Activated CD4-positive, alpha-beta T cell treated with anti-CD3 and anti-CD28 coated beads, Interleukin-2, amount 50 U/mL, for 16 hours (primary cell): Measurements from ENCODE around the gene TPK1.

ENCODE experiments used
- DNase-seq: peaks from one replicate; pipeline ENCODE4 v3.0.0-alpha.2; 2020

TPK1 gene

GRCh38 chr7:144717720-144718119 is 118.1 kb downstream of the TPK1 start:
- no peak for DNase-seq

GRCh38 chr7:144713850-144714249 is 122.0 kb downstream of the TPK1 start:
- no peak for DNase-seq

- no peak for DNase-seq
These were observed 125.1 kb downstream of the TPK1 start for GRCh38 chr7:144710791-144711190.

- no peak for DNase-seq
These were observed 126.8 kb downstream of the TPK1 start for GRCh38 chr7:144709066-144709465.

- no peak for DNase-seq
These were observed 144.6 kb downstream of the TPK1 start for GRCh38 chr7:144691240-144691639.

- DNase-seq, result no peak
These were observed 153.1 kb downstream of the TPK1 start for GRCh38 chr7:144682581-144683280.

GRCh38 chr7:144676492-144676891 is 159.4 kb downstream of the TPK1 start:
- DNase-seq, result no peak

GRCh38 chr7:144674550-144674949 is 161.3 kb downstream of the TPK1 start:
- DNase-seq, result no peak

- no peak for DNase-seq
These were observed 163.0 kb downstream of the TPK1 start for GRCh38 chr7:144672869-144673268.

- no peak for DNase-seq
These were observed 164.4 kb downstream of the TPK1 start for GRCh38 chr7:144671429-144671828.

GRCh38 chr7:144670218-144670617 is 165.6 kb downstream of the TPK1 start:
- no peak for DNase-seq

GRCh38 chr7:144668503-144668902 is 167.3 kb downstream of the TPK1 start:
- DNase-seq, result no peak

GRCh38 chr7:144665689-144666381 is 170.0 kb downstream of the TPK1 start:
- no peak for DNase-seq

- DNase-seq, result no peak
These were observed 176.6 kb downstream of the TPK1 start for GRCh38 chr7:144659211-144659610.

GRCh38 chr7:144656965-144657517 is 178.8 kb downstream of the TPK1 start:
- DNase-seq, result no peak

- DNase-seq, result no peak
These were observed 182.4 kb downstream of the TPK1 start for GRCh38 chr7:144653449-144653848.

GRCh38 chr7:144650439-144650838 is 185.4 kb downstream of the TPK1 start:
- DNase-seq, result no peak

GRCh38 chr7:144649120-144649519 is 186.7 kb downstream of the TPK1 start:
- no peak for DNase-seq

- DNase-seq, result no peak
These were observed 194.3 kb downstream of the TPK1 start for GRCh38 chr7:144641389-144642044.

GRCh38 chr7:144632724-144633123 is 203.1 kb downstream of the TPK1 start:
- DNase-seq, result no peak

- no peak for DNase-seq
These were observed 206.3 kb downstream of the TPK1 start for GRCh38 chr7:144629598-144629997.

GRCh38 chr7:144629011-144629410 is 206.8 kb downstream of the TPK1 start:
- no peak for DNase-seq

- DNase-seq, result no peak
These were observed 207.7 kb downstream of the TPK1 start for GRCh38 chr7:144628176-144628575.

GRCh38 chr7:144622745-144623144 is 213.1 kb downstream of the TPK1 start:
- DNase-seq, result no peak
